SK-N-MC (cell line): ENCODE data around the gene NDST4.

Experiments
- EZH2 ChIP-seq: fragments of 200-600 bp; sonication (generic); IDR thresholded peaks from one replicate; pipeline ENCODE4 v1.6.1; 2017; ENCODE audit warnings: antibody characterized with exemption
- FOXP2 ChIP-seq: optimal IDR thresholded peaks from 2 replicates; pipeline ENCODE3; 2011; ENCODE audit warnings: mild to moderate bottlenecking, moderate library complexity; ENCODE audit not compliant: insufficient read depth; ENCODE audit errors: extremely low read length, control extremely low read depth
- POLR2AphosphoS5 ChIP-seq: IDR thresholded peaks from 2 replicates; pipeline ENCODE4 v1.6.1; 2012; ENCODE audit warnings: mild to moderate bottlenecking, low read depth, low read length, borderline replicate concordance

- TF ChIP-seq EZH2 = no peak
- TF ChIP-seq POLR2AphosphoS5 = peak; percentile 91
- TF ChIP-seq FOXP2 = no peak
These were observed 132.3 kb downstream of the NDST4 start for GRCh38 chr4:114980932-114981708.
